ENCODE results near the gene LRMDA. TPM values are rescaled to one million over a fixed set of nuclear protein-coding genes. Genes with fewer than 3 reads are reported as not detected.

Gene LRMDA
- total and polyA plus RNA-seq, 2 of the 4 experiments (the other 2 are of a cell fraction) = 0.07 TPM; not detected in 1

- ATAC-seq (ENCODE audit: low read depth) = peak; percentile 41; the same call in 1 of the 2 replicates
- Histone ChIP-seq H3K36me3 (ENCODE audit: control insufficient read depth, insufficient read depth, low read length) (no peaks in the 10 kb centered on the region), H3K9me3 (ENCODE audit: control insufficient read depth, insufficient read depth, low read length) (no peaks in the 10 kb centered on the region), H3K18ac (ENCODE audit: low read depth, low read length) (peak overlapping the region; percentile 71; the same call in 1 of the 2 replicates), H2BK15ac (ENCODE audit: low read depth, low read length) (no peak overlapping the region), H3K4me3 (ENCODE audit: insufficient read depth, low read depth, low read length) (no peak overlapping the region), H2AFZ (replicated peaks; ENCODE audit: low read length, poor library complexity) (no peak overlapping the region), H3K9me1 (ENCODE audit: insufficient read depth, low read length) (no peaks in the 10 kb centered on the region), H2AK5ac (ENCODE audit: low read depth, low read length) (no peak overlapping the region), H4K8ac (ENCODE audit: low read depth in 2 of 2, low read length in 2 of 2) (peak overlapping the region; percentile 9 to 12; a peak in 1 of 4 replicates), H4K20me1 (ENCODE audit: insufficient read depth, low read length) (no peaks in the 10 kb centered on the region), H3K23ac (ENCODE audit: low read depth, low read length) (no peak overlapping the region), H3K4ac (ENCODE audit: low read depth, low read length) (0 out of 2 replicates have a peak overlapping the region, but pooled peaks have one; percentile 21), H3K79me1 (ENCODE audit: low read depth in 1 of 2, low read length in 2 of 2) (no peaks in the 10 kb centered on the region), H3K14ac (replicated peaks; ENCODE audit: low read depth, low read length) (peak overlapping the region; percentile 12; the same call in 1 of the 2 replicates), H3K4me2 (ENCODE audit: low read depth, low read length) (no peak overlapping the region), H3K56ac (ENCODE audit: extremely low read depth, insufficient read depth, low read length) (no peak overlapping the region), H4K5ac (ENCODE audit: low read depth, low read length) (no peak overlapping the region; the same call in 1 of the 2 replicates), H3K4me1 (ENCODE audit: control insufficient read depth, insufficient read depth, low read length) (peaks cover 4% of the 10 kb centered on the region), H3K9ac (ENCODE audit: low read depth, low read length) (no peak overlapping the region), H2BK20ac (ENCODE audit: low read depth, low read length) (peak overlapping the region; percentile 65; the same call in 1 of the 2 replicates), H2AK9ac (replicated peaks; ENCODE audit: low read depth, low read length, poor library complexity) (no peak overlapping the region), H3K27ac (ENCODE audit: insufficient read depth, low read length) (no peak overlapping the region), H2BK5ac (ENCODE audit: low read depth, low read length, poor library complexity, severe bottlenecking) (peak overlapping the region; percentile 21), H4K91ac (ENCODE audit: insufficient read depth, low read depth, low read length) (peak overlapping the region; percentile 19; the same call in 1 of the 2 replicates), H2BK120ac (ENCODE audit: low read depth, low read length) (peak overlapping the region; percentile 55; the same call in 1 of the 2 replicates), H3K27me3 (ENCODE audit: control insufficient read depth, insufficient read depth, low read length) (peaks cover 2% of the 10 kb centered on the region)
- dilution Hi-C loops (cut with HindIII; ENCODE audit: low sequenced_read_pairs, unreplicated experiment) (no loop called here), intact Hi-C loops (cut with micrococcal nuclease) (no loop called here), in situ Hi-C loops (cut with MboI; ENCODE audit: low sequenced_read_pairs) (no loop called here)
- WGBS, 2 experiments (ENCODE audit: extremely low coverage in 2 of 2, insufficient read length in 1 of 2) = no CpG with 5 or more reads among the region's 1 CpG
- TF ChIP-seq NFE2L2 (IDR thresholded peaks at IDR 0.05; ENCODE audit: low read depth, low read length) (no peak), MAFK (IDR thresholded peaks at IDR 0.05; ENCODE audit: low read depth, low read length) (no peak), MAZ (IDR thresholded peaks at IDR 0.05; ENCODE audit: borderline replicate concordance, low read depth, low read length) (no peak), FOS (IDR thresholded peaks at IDR 0.05; ENCODE audit: low read depth, low read length) (no peak), SMC3 (IDR thresholded peaks at IDR 0.05; ENCODE audit: low read depth, low read length) (no peak), USF2 (IDR thresholded peaks at IDR 0.05; ENCODE audit: low read depth, low read length) (no peak), ELK1 (IDR thresholded peaks at IDR 0.05; ENCODE audit: borderline replicate concordance, low read depth, low read length) (no peak), CEBPB (IDR thresholded peaks at IDR 0.05; ENCODE audit: low read depth, low read length) (no peak), CHD1 (IDR thresholded peaks at IDR 0.05; ENCODE audit: low read depth, low read length) (no peak), POLR2A (IDR thresholded peaks at IDR 0.05; ENCODE audit: low read depth, low read length) (no peak), MXI1 (IDR thresholded peaks at IDR 0.05; ENCODE audit: borderline replicate concordance, low read depth, low read length) (no peak), BHLHE40 (IDR thresholded peaks at IDR 0.05; ENCODE audit: low read depth, low read length) (no peak), RFX5 (IDR thresholded peaks at IDR 0.05; ENCODE audit: low read depth, low read length) (no peak), RAD21 (IDR thresholded peaks at IDR 0.05; ENCODE audit: low read length) (no peak), RCOR1 (IDR thresholded peaks at IDR 0.05; ENCODE audit: insufficient replicate concordance, low read length) (no peak)
- TF ChIP-seq, protein P1, sequence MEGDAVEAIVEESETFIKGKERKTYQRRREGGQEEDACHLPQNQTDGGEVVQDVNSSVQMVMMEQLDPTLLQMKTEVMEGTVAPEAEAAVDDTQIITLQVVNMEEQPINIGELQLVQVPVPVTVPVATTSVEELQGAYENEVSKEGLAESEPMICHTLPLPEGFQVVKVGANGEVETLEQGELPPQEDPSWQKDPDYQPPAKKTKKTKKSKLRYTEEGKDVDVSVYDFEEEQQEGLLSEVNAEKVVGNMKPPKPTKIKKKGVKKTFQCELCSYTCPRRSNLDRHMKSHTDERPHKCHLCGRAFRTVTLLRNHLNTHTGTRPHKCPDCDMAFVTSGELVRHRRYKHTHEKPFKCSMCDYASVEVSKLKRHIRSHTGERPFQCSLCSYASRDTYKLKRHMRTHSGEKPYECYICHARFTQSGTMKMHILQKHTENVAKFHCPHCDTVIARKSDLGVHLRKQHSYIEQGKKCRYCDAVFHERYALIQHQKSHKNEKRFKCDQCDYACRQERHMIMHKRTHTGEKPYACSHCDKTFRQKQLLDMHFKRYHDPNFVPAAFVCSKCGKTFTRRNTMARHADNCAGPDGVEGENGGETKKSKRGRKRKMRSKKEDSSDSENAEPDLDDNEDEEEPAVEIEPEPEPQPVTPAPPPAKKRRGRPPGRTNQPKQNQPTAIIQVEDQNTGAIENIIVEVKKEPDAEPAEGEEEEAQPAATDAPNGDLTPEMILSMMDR (conservative IDR thresholded peaks at IDR 0.05; ENCODE audit: low read depth, low read length) = no peak
- ChIA-PET CTCF (interaction anchor here (0.6 to 1.9 kb wide), 3 partner anchors 11 to 1176 kb away, joined by 3 to 5 read pairs (median 3); no protein-coding TSS in a partner anchor), POLR2A (ENCODE audit: unreplicated experiment) (no interaction called here)
- DNase-seq = peak; percentile 34
- no TSS peak for BruUV-seq (replicated peaks)
These were observed 688.1 kb downstream of the LRMDA start for GRCh38 chr10:76119515-76119914.

All from IMR-90 (cell line).